Activated CD8-positive, alpha-beta T cell treated with anti-CD3 and anti-CD28 coated beads for 36 hours (primary cell): ENCODE data around the gene MRPL51. TPM values are rescaled to one million over a fixed set of nuclear protein-coding genes. Genes with fewer than 3 reads are reported as not detected.
A peak's percentile ranks its signal among the peaks of the same experiment; 100 is the strongest.
"Not testable (repeated sequence)": the region's sequence is repeated elsewhere in the genome, so short reads cannot be mapped to it uniquely, and the experiment has no call there.

ENCODE experiments used
- ATAC-seq: fragments of 200-7000 bp; cut with Tn5 transposase; one replicate; pipeline ENCODE4 v1.10.0; 2021; ENCODE audit warnings: mild to moderate bottlenecking, moderate library complexity
- CTCF ChIA-PET: fragments of 350-600 bp; sonication (Branson Sonifier 250); formaldehyde crosslinking; loops from one replicate; lab custom pipeline; 2021; ENCODE audit warnings: antibody characterized with exemption; lab: Charles Lee
- POLR2A ChIA-PET: fragments of 350-600 bp; sonication (Branson Sonifier 250); formaldehyde crosslinking; loops from one replicate; lab custom pipeline; 2021; ENCODE audit warnings: antibody characterized with exemption; lab: Charles Lee
- DNase-seq: peaks from one replicate; pipeline ENCODE4 v3.0.0-alpha.2; 2020
- H3K27ac Mint-ChIP-seq: one replicate; pipeline ENCODE4 v1.8.0; 2021; ENCODE audit warnings: mild to moderate bottlenecking, mixed read lengths
- H3K27me3 Mint-ChIP-seq: one replicate; pipeline ENCODE4 v1.8.0; 2021; ENCODE audit warnings: mixed read lengths
- H3K36me3 Mint-ChIP-seq: one replicate; pipeline ENCODE4 v1.8.0; 2021; ENCODE audit warnings: low read depth, mixed read lengths
- H3K4me1 Mint-ChIP-seq: one replicate; pipeline ENCODE4 v1.8.0; 2021; ENCODE audit warnings: low read depth, mixed read lengths
- H3K4me3 Mint-ChIP-seq: one replicate; pipeline ENCODE4 v1.8.0; 2021; ENCODE audit warnings: mild to moderate bottlenecking, moderate library complexity, mixed read lengths
- H3K9me3 Mint-ChIP-seq: one replicate; pipeline ENCODE4 v1.8.0; 2021; ENCODE audit warnings: mixed read lengths
- CTCF ChIP-seq: fragments of 200-600 bp; IDR thresholded peaks from one replicate; pipeline ENCODE4 v1.8.0; 2022; ENCODE audit warnings: antibody characterized with exemption, mild to moderate bottlenecking
- intact Hi-C: fragments of 100-400 bp; cut with micrococcal nuclease; formaldehyde crosslinking; loops from one replicate; pipeline ENCODE4 v1.10.0; 2022
- total RNA-seq, 2 experiments: library from RNA; stranded (reverse); gene quantifications; one replicate each; pipeline ENCODE4 v1.2.3, GENCODE V29; 2021

The MRPL51 gene
- total RNA-seq, 2 experiments from 2014 or later = 230 to 254 TPM

GRCh38 chr12:6500466-6500865 is 7.4 kb upstream of the MRPL51 start:
- DNase-seq (no peak), ATAC-seq (no peak)
- Mint-ChIP-seq H3K27me3 (no peaks in the 10 kb centered on the region), H3K4me1 (peaks cover 18% of the 10 kb centered on the region), H3K27ac (no peak overlapping the region), H3K4me3 (no peak overlapping the region), H3K9me3 (no peaks in the 10 kb centered on the region), H3K36me3 (peaks cover 34% of the 10 kb centered on the region)
- no peak for TF ChIP-seq CTCF
- CTCF ChIA-PET = interaction anchor here (0.5 to 1.7 kb wide), 9 partner anchors 11 to 78 kb away, joined by 3 to 6 read pairs (median 4); no protein-coding TSS in a partner anchor
- intact Hi-C loops = no loop called here
- POLR2A ChIA-PET = interaction anchor here (0.7 to 2.6 kb wide), 7 partner anchors 11 to 247 kb away, joined by 3 to 7 read pairs (median 4); no protein-coding TSS in a partner anchor

GRCh38 chr12:6497291-6497690 is 4.2 kb upstream of the MRPL51 start:
- POLR2A ChIA-PET = interaction anchor here (1.2 to 4.1 kb wide), 3 partner anchors 27 to 39 kb away, joined by 3 to 21 read pairs (median 3); partner anchors contain the start of gene VAMP1
- H3K27me3 Mint-ChIP-seq, ATAC-seq, intact Hi-C loops, H3K9me3 Mint-ChIP-seq, DNase-seq: not testable (repeated sequence)
- H3K36me3 Mint-ChIP-seq = peaks cover 44% of the 10 kb centered on the region
- H3K27ac Mint-ChIP-seq = peak overlapping the region; percentile 77
- peaks cover 24% of the 10 kb centered on the region for H3K4me1 Mint-ChIP-seq
- H3K4me3 Mint-ChIP-seq = peak overlapping the region; percentile 24
- CTCF ChIA-PET = interaction anchor here (1.0 to 1.8 kb wide), 2 partner anchors 40 to 74 kb away, joined by 4 to 5 read pairs; no protein-coding TSS in a partner anchor

- peaks cover 55% of the 10 kb centered on the region for H3K36me3 Mint-ChIP-seq
- ATAC-seq (no peak), DNase-seq (no peak)
- H3K4me1 Mint-ChIP-seq = peaks cover 31% of the 10 kb centered on the region
- H3K4me3 Mint-ChIP-seq = peak overlapping the region; percentile 99
- ChIA-PET POLR2A (interaction anchor here (0.7 to 4.1 kb wide), 11 partner anchors 9 to 52 kb away, joined by 3 to 21 read pairs (median 4); partner anchors contain the start of gene VAMP1), CTCF (interaction anchor here (0.7 to 1.8 kb wide), 10 partner anchors 16 to 72 kb away, joined by 3 to 10 read pairs (median 4); no protein-coding TSS in a partner anchor)
- H3K27ac Mint-ChIP-seq = peak overlapping the region; percentile 99
- H3K27me3 Mint-ChIP-seq = no peaks in the 10 kb centered on the region
- intact Hi-C loops = loop anchor here (5.0 kb wide), 1 partner anchor 37 kb away; the partner anchor contains the start of gene GAPDH
- TF ChIP-seq CTCF = no peak
- H3K9me3 Mint-ChIP-seq = no peaks in the 10 kb centered on the region
These were observed 1.9 kb upstream of the MRPL51 start for GRCh38 chr12:6494968-6495367.

GRCh38 chr12:6494258-6494743 is 1.2 kb upstream of the MRPL51 start:
- Mint-ChIP-seq H3K27me3 (no peaks in the 10 kb centered on the region), H3K36me3 (peaks cover 54% of the 10 kb centered on the region), H3K9me3 (no peaks in the 10 kb centered on the region), H3K4me1 (peaks cover 31% of the 10 kb centered on the region), H3K4me3 (peak overlapping the region; percentile 99), H3K27ac (peak overlapping the region; percentile 99)
- ATAC-seq = peak; percentile 5
- intact Hi-C loops = loop anchor here (5.0 kb wide), 1 partner anchor 38 kb away; the partner anchor contains the start of gene GAPDH
- ChIA-PET CTCF (interaction anchor here (0.7 to 1.8 kb wide), 10 partner anchors 17 to 71 kb away, joined by 3 to 10 read pairs (median 4); no protein-coding TSS in a partner anchor), POLR2A (interaction anchor here (0.7 to 4.1 kb wide), 10 partner anchors 10 to 51 kb away, joined by 3 to 21 read pairs (median 6); partner anchors contain the start of gene VAMP1)
- TF ChIP-seq CTCF = no peak
- DNase-seq = peak; percentile 36

- DNase-seq (peak; percentile 98), ATAC-seq (peak; percentile 88)
- H3K9me3 Mint-ChIP-seq = no peaks in the 10 kb centered on the region
- intact Hi-C loops = loop anchor here (2.0 to 5.0 kb wide), 2 partner anchors 39 to 67 kb away; partner anchors contain the start of gene GAPDH
- H3K27me3 Mint-ChIP-seq = no peaks in the 10 kb centered on the region
- TF ChIP-seq CTCF = no peak
- ChIA-PET POLR2A (interaction anchor here (0.6 to 4.1 kb wide), 30 partner anchors 8 to 171 kb away, joined by 3 to 22 read pairs (median 4); partner anchors contain the start of genes TAPBPL and VAMP1), CTCF (interaction anchor here (0.9 to 3.2 kb wide), 11 partner anchors 17 to 192 kb away, joined by 3 to 16 read pairs (median 7); partner anchors contain the start of gene VAMP1)
- H3K27ac Mint-ChIP-seq = peak within 1 kb of the TSS; percentile 99
- peak within 1 kb of the TSS; percentile 99 for H3K4me3 Mint-ChIP-seq
- H3K4me1 Mint-ChIP-seq = peaks cover 31% of the 10 kb centered on the region
- H3K36me3 Mint-ChIP-seq = peaks cover 50% of the 10 kb centered on the region
These were observed 615 bp upstream of the MRPL51 start, which contains the start of gene NCAPD2 for GRCh38 chr12:6493497-6494257. TSS of gene NCAPD2 (plus strand) at chr12:6494102. CDS start at chr12:6495099, 997 bp downstream.

GRCh38 chr12:6490673-6491072 is 2.4 kb downstream of the MRPL51 start:
- not testable (repeated sequence) for ATAC-seq, H3K4me3 Mint-ChIP-seq, DNase-seq, H3K27me3 Mint-ChIP-seq, H3K9me3 Mint-ChIP-seq, H3K27ac Mint-ChIP-seq
- Mint-ChIP-seq H3K36me3 (peaks cover 30% of the 10 kb centered on the region), H3K4me1 (peaks cover 16% of the 10 kb centered on the region)
- intact Hi-C loops = loop anchor here (5.0 kb wide), 1 partner anchor 42 kb away; the partner anchor contains the start of gene GAPDH
- CTCF ChIA-PET = interaction anchor here (0.8 to 3.2 kb wide), 5 partner anchors 18 to 73 kb away, joined by 3 to 16 read pairs (median 3); no protein-coding TSS in a partner anchor
- POLR2A ChIA-PET = interaction anchor here (0.7 kb wide), 1 partner anchor 27 kb away, joined by 4 read pairs; no protein-coding TSS in a partner anchor
